ENCODE data around the gene GSAP.

- TF ChIP-seq CTCF (IDR thresholded peaks at IDR 0.05) (no peak), SIN3A (IDR thresholded peaks at IDR 0.05; ENCODE audit: borderline replicate concordance, insufficient read depth, low read depth, low read length) (no peak), POLR2AphosphoS5 (IDR thresholded peaks at IDR 0.05; ENCODE audit: low read depth, low read length) (no peak), TCF7L2 (IDR thresholded peaks at IDR 0.05; ENCODE audit: low read depth, low read length) (no peak)
These were observed 26.9 kb upstream of the GSAP start for GRCh38 chr7:77443042-77443441.

All from Panc1 (cell line).